GM23338 (cell line): Measurements from ENCODE around the gene ABCC1.

ENCODE experiments used
- POLR2AphosphoS5 ChIP-seq: IDR thresholded peaks from 2 replicates; pipeline ENCODE4 v1.6.1; 2016; ENCODE audit warnings: antibody characterized with exemption, low read depth
- STAT1 ChIP-seq: IDR thresholded peaks from one replicate; pipeline ENCODE4 v1.6.1; 2016; ENCODE audit warnings: antibody characterized with exemption; ENCODE audit not compliant: unreplicated experiment
- TF ChIP-seq, protein P1 (sequence below), 2 experiments: fragments of 200-600 bp in 1 of 2; sonication (generic) in 1 of 2; conservative IDR thresholded peaks; 2 replicates each; pipeline versions ENCODE4 v1.5.1 to v1.6.1; 2016 to 2017; ENCODE audit warnings: antibody characterized with exemption in 2 of 2, low read depth in 2 of 2, mild to moderate bottlenecking in 2 of 2, moderate library complexity in 1 of 2

DNA sequence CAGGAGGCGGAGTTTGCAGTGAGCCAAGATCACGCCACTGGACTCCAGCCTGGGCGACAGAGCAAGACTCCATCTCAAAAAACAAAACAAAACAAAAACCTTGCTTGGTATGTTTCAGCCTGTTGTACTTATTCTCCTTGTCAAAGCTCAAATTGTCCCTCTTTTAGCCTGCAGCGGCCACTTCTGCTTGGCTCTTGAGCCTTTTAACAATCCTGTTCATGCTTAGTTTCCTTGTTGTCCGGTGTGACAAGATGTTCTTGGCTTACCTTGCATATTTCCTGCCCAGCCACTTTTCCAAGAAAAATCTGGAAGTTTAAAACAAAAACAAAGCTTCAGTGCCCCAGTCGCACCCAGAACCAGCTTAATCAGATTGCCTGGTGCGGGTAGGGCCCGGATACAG, 81.0 kb downstream of the ABCC1 start:
- TF ChIP-seq, protein P1, sequence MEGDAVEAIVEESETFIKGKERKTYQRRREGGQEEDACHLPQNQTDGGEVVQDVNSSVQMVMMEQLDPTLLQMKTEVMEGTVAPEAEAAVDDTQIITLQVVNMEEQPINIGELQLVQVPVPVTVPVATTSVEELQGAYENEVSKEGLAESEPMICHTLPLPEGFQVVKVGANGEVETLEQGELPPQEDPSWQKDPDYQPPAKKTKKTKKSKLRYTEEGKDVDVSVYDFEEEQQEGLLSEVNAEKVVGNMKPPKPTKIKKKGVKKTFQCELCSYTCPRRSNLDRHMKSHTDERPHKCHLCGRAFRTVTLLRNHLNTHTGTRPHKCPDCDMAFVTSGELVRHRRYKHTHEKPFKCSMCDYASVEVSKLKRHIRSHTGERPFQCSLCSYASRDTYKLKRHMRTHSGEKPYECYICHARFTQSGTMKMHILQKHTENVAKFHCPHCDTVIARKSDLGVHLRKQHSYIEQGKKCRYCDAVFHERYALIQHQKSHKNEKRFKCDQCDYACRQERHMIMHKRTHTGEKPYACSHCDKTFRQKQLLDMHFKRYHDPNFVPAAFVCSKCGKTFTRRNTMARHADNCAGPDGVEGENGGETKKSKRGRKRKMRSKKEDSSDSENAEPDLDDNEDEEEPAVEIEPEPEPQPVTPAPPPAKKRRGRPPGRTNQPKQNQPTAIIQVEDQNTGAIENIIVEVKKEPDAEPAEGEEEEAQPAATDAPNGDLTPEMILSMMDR (conservative IDR thresholded peaks at IDR 0.05; ENCODE audit: low read depth in 2 of 2): no peak
- TF ChIP-seq STAT1 (no peak), POLR2AphosphoS5 (no peak)
